Psoas muscle (tissue), 8 donors: ENCODE measurements around the gene TLK2. TPM values are rescaled to one million over a fixed set of nuclear protein-coding genes. Genes with fewer than 3 reads are reported as not detected.
"Not testable (repeated sequence)": the region's sequence is repeated elsewhere in the genome, so short reads cannot be mapped to it uniquely, and the experiment has no call there.

Source experiments
- ATAC-seq, 4 donors: fragments of 200-7000 bp; cut with Tn5 transposase; one replicate each; pipeline ENCODE4 v1.9.1; 2020; ENCODE audit warnings: moderate library complexity in 3 of 4, mild to moderate bottlenecking in 2 of 4
- DNase-seq, 2 donors: peaks; one replicate each; pipeline ENCODE4 v3.0.0-alpha.2; 2020
- H3K27ac ChIP-seq: fragments of 200-600 bp; one replicate; pipeline ENCODE4 v1.8.0; 2022
- H3K27me3 ChIP-seq, 3 donors: fragments of 200-600 bp in 1 of 3; one replicate each; pipeline versions ENCODE4 v1.6.1 to v1.8.0; 2013 to 2022; ENCODE audit warnings: low read length in 2 of 3, mild to moderate bottlenecking in 2 of 3, moderate library complexity in 1 of 3; ENCODE audit not compliant: insufficient read depth in 3 of 3
- H3K36me3 ChIP-seq, 2 donors: fragments of 200-600 bp in 1 of 2; one replicate each; pipeline versions ENCODE4 v1.6.1 to v1.8.0; 2013 to 2022; ENCODE audit warnings: low read depth in 1 of 2, mild to moderate bottlenecking in 1 of 2, moderate library complexity in 1 of 2; ENCODE audit not compliant: insufficient read depth in 1 of 2
- H3K4me1 ChIP-seq: fragments of 200-600 bp; one replicate; pipeline ENCODE4 v1.8.0; 2022
- H3K4me3 ChIP-seq: fragments of 200-600 bp; one replicate; pipeline ENCODE4 v1.8.0; 2022; ENCODE audit warnings: mild to moderate bottlenecking
- H3K9me3 ChIP-seq: fragments of 200-600 bp; one replicate; pipeline ENCODE4 v1.8.0; 2022
- WGBS, 3 donors: extraction: QIAGEN DNeasy Blood & Tissue Kit; methylation state at CpG; one replicate each; pipeline versions ENCODE4 v1.1.6 to v1.1.7; 2013; 5-methylcytosine and 5-hydroxymethylcytosine counted together
- intact Hi-C, 2 donors: fragments of 100-400 bp; cut with DNase I; formaldehyde crosslinking; loops; one replicate each; pipeline versions ENCODE4 v1.11.0 to v1.14.2; 2022
- polyA plus RNA-seq, 3 donors: library from polyadenylated mRNA; stranded (reverse); fragments of 200-250 nt; gene quantifications; one replicate each; pipeline ENCODE4 v1.2.3, GENCODE V29; 2013
- total RNA-seq, 4 donors: library from RNA; stranded (reverse); fragmentation: NEBNext Ultra II Directional in 2 of 4; extraction: Animal tissue kit (Norgen Biotek cat#: 25700) in 2 of 4; gene quantifications; one replicate each; pipeline versions ENCODE4 v1.2.1 to v1.2.4, GENCODE V29; 2021 to 2023
- donor health status: healthy with polysubstance abuse.
- donor health status: DM: no; HTN: no; CAD: no; lungs with moderate emphysema.
- donor health status: Bipolar disorder and iron deficiency.
- donor health status: healthy.
- donor health status: DM: yes; HTN: yes; CAD: no.
- donor health status: DM: no; HTN: no; CAD: no.
- donor health status: DM: no; HTN: no; CAD: no.
- donor health status: DM: yes; HTN: yes; CAD: no.

Gene TLK2
- total and polyA plus RNA-seq, 7 donors = 23.1 to 51.9 (median 40.2) TPM

GRCh38 chr17:62510247-62510819, 31.7 kb downstream of the TLK2 start:
- H3K9me3 ChIP-seq, H3K27ac ChIP-seq, intact Hi-C loops, H3K27me3 ChIP-seq, H3K4me3 ChIP-seq, H3K36me3 ChIP-seq, DNase-seq: not testable (repeated sequence)
- peaks cover 14% of the 10 kb centered on the region for H3K4me1 ChIP-seq
- ATAC-seq = peak in 2 of 4 donors; percentile 29 to 30
- 92 to 98% (median 94%) methylated on average over 2 of the region's 3 CpGs for WGBS, 3 donors

- H3K9me3 ChIP-seq, H3K27me3 ChIP-seq, DNase-seq, intact Hi-C loops, H3K36me3 ChIP-seq, H3K27ac ChIP-seq, ATAC-seq, H3K4me3 ChIP-seq: not testable (repeated sequence)
- 83 to 85% (median 85%) methylated on average over 3 of the region's 3 CpGs for WGBS, 3 donors
- H3K4me1 ChIP-seq = peaks cover 14% of the 10 kb centered on the region
Observed at GRCh38 chr17:62511014-62511413, 32.4 kb downstream of the TLK2 start.

- H3K27ac ChIP-seq, ATAC-seq, H3K36me3 ChIP-seq, H3K4me1 ChIP-seq, H3K9me3 ChIP-seq, H3K4me3 ChIP-seq, intact Hi-C loops, DNase-seq, H3K27me3 ChIP-seq: not testable (repeated sequence)
- WGBS, 3 donors = 84 to 98% (median 91%) methylated on average over 11 of the region's 11 CpGs
Observed at GRCh38 chr17:62516376-62516775, 37.8 kb downstream of the TLK2 start.

- H3K27ac ChIP-seq, DNase-seq, intact Hi-C loops, ATAC-seq, H3K9me3 ChIP-seq, H3K4me3 ChIP-seq, H3K27me3 ChIP-seq, H3K4me1 ChIP-seq: not testable (repeated sequence)
- H3K36me3 ChIP-seq = peaks cover 2 to 48% of the 10 kb centered on the region in 2 donors
- 86 to 90% (median 87%) methylated on average over 5 of the region's 5 CpGs for WGBS, 3 donors
Observed at GRCh38 chr17:62521295-62521694, 42.7 kb downstream of the TLK2 start.

GRCh38 chr17:62524077-62524476, 45.5 kb downstream of the TLK2 start:
- H3K27ac ChIP-seq, DNase-seq, ATAC-seq, H3K4me3 ChIP-seq, H3K4me1 ChIP-seq, H3K27me3 ChIP-seq, intact Hi-C loops, H3K9me3 ChIP-seq: not testable (repeated sequence)
- H3K36me3 ChIP-seq = peaks cover 2 to 65% of the 10 kb centered on the region in 2 donors
- WGBS, 3 donors = 61 to 86% (median 65%) methylated on average over 5 to 6 of the region's 6 CpGs

GRCh38 chr17:62525317-62525716, 46.7 kb downstream of the TLK2 start:
- H3K4me3 ChIP-seq, DNase-seq, intact Hi-C loops, H3K27me3 ChIP-seq, H3K4me1 ChIP-seq, H3K9me3 ChIP-seq, H3K27ac ChIP-seq: not testable (repeated sequence)
- ATAC-seq = peak in 1 of 4 donors; percentile 45
- 88 to 91% (median 89%) methylated on average over 6 of the region's 6 CpGs for WGBS, 3 donors
- peaks cover 2 to 78% of the 10 kb centered on the region in 2 donors for H3K36me3 ChIP-seq

GRCh38 chr17:62530936-62531335, 52.3 kb downstream of the TLK2 start:
- H3K9me3 ChIP-seq, H3K4me3 ChIP-seq, H3K4me1 ChIP-seq, DNase-seq, H3K27ac ChIP-seq, ATAC-seq, H3K27me3 ChIP-seq, intact Hi-C loops: not testable (repeated sequence)
- H3K36me3 ChIP-seq = peaks cover 0 to 32% of the 10 kb centered on the region in 2 donors
- 91 to 100% (median 91%) methylated on average over 1 of the region's 1 CpG for WGBS, 3 donors

- WGBS, 3 donors = 50 to 75% (median 57%) methylated on average over 3 of the region's 4 CpGs
- H3K27ac ChIP-seq = peak overlapping the region; percentile 14
- intact Hi-C loops, H3K4me3 ChIP-seq, DNase-seq, H3K27me3 ChIP-seq, H3K4me1 ChIP-seq, H3K9me3 ChIP-seq: not testable (repeated sequence)
- peak; percentile 57 to 85 (median 62) for ATAC-seq
- peaks cover 4 to 25% of the 10 kb centered on the region in 2 donors for H3K36me3 ChIP-seq
Observed at GRCh38 chr17:62536557-62536956, 57.9 kb downstream of the TLK2 start.

GRCh38 chr17:62541073-62541472, 62.4 kb downstream of the TLK2 start:
- ATAC-seq, H3K27ac ChIP-seq, intact Hi-C loops, H3K4me1 ChIP-seq, H3K27me3 ChIP-seq, H3K4me3 ChIP-seq, H3K9me3 ChIP-seq, DNase-seq: not testable (repeated sequence)
- H3K36me3 ChIP-seq = peaks cover 4 to 31% of the 10 kb centered on the region in 2 donors
- WGBS, 3 donors = 83 to 89% (median 86%) methylated on average over 4 of the region's 4 CpGs

GRCh38 chr17:62543278-62543775, 64.7 kb downstream of the TLK2 start:
- WGBS, 3 donors = 37 to 60% (median 42%) methylated on average over 3 of the region's 3 CpGs
- DNase-seq = not testable (repeated sequence)
- peak in 2 of 4 donors; percentile 43 to 47 for ATAC-seq

GRCh38 chr17:62546066-62546465, 67.4 kb downstream of the TLK2 start:
- H3K9me3 ChIP-seq, DNase-seq, intact Hi-C loops, H3K27ac ChIP-seq, ATAC-seq, H3K4me1 ChIP-seq, H3K4me3 ChIP-seq, H3K27me3 ChIP-seq: not testable (repeated sequence)
- 86 to 91% (median 88%) methylated on average over 5 of the region's 5 CpGs for WGBS, 3 donors
- peaks cover 0 to 11% of the 10 kb centered on the region in 2 donors for H3K36me3 ChIP-seq

More at GRCh38 chr17:62543278-62543775, 64.7 kb downstream of the TLK2 start:
- H3K9me3 ChIP-seq, H3K27me3 ChIP-seq, H3K27ac ChIP-seq, H3K4me1 ChIP-seq, intact Hi-C loops, H3K4me3 ChIP-seq: not testable (repeated sequence)
- peaks cover 0 to 15% of the 10 kb centered on the region in 2 donors for H3K36me3 ChIP-seq
